ENCODE measurements around the gene CRISP2.

GRCh38 chr6:49651239-49651638 lies 62.1 kb downstream of the CRISP2 start:
- TF ChIP-seq CTCF (IDR thresholded peaks at IDR 0.05; ENCODE audit: insufficient read depth, low read depth, low read length) (no peak), EZH2 (IDR thresholded peaks at IDR 0.05; ENCODE audit: insufficient read depth, low read length) (no peak)

Measured in astrocyte (in vitro differentiated cells and primary cell).